OCI-LY3 (cell line): ENCODE results near the gene HOTAIR.

Experiments used
- CTCF ChIP-seq: fragments of 200-600, 300-600 bp; sonication (generic); IDR thresholded peaks from 2 replicates; pipeline ENCODE4 v1.5.1; 2014; ENCODE audit warnings: antibody characterized with exemption, low read length, low read depth
- EZH2phosphoT487 ChIP-seq: fragments of 200-600 bp; shearing (Covaris generic); IDR thresholded peaks from 2 replicates; pipeline ENCODE4 v1.6.1; 2018; ENCODE audit warnings: antibody characterized with exemption, mixed run types, low read depth

GRCh38 chr12:53976823-53977595, 2.3 kb upstream of the HOTAIR start:
- TF ChIP-seq CTCF: no peak
- TF ChIP-seq EZH2phosphoT487: no peak
